HG03442 (cell line): ENCODE measurements around the gene CFAP299.
"Not testable (repeated sequence)": the region's sequence is repeated elsewhere in the genome, so short reads cannot be mapped to it uniquely, and the experiment has no call there.

Experiments used
- ATAC-seq: cut with Tn5 transposase; IDR thresholded peaks from one replicate; pipeline ENCODE4 v1.9.1; 2021; ENCODE audit warnings: mild to moderate bottlenecking, moderate library complexity; ENCODE audit not compliant: unreplicated experiment

Gene CFAP299

DNA sequence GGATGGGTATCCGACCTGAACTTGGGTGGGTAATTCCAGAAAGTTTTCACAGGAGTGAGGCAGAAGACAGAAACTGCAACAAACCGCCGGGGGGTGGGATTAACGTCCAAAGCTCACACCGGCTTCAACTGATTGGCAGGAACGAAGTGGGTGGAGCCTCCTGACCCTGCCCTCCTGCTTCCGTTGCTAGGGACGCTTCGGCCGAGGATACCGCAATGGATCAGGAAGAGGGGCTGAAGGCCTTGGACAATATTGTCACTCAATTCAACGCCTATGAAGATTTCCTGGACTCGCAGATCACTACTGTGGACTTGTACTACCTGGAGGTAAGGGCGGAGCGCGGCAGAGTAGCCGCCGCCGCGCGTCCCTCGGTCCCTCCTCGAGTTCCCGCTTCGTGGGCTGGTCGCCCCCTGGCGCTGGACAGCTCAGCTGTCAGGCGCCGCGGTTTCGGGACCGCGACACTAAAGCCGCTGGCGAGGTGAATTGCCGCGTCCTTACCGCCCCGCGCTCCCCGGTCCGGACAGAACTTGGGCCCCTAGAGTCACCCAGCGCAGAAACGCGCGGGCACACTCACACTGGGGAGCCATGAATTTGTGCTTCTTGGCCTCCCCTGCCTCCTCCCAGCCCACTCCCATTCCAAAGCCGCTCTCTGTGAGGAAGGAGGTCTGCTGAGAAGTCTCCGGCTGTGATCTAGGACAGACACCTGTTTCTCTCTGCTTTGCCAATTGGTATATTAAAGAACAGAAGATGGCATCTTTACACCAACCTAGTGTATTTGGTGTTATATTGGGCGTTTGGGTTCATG is at the start of gene CFAP299:
CFAP299 (plus strand) TSS at position 177 of the 805 bp plus-strand sequence.
- ATAC-seq, result peak; percentile 96

DNA sequence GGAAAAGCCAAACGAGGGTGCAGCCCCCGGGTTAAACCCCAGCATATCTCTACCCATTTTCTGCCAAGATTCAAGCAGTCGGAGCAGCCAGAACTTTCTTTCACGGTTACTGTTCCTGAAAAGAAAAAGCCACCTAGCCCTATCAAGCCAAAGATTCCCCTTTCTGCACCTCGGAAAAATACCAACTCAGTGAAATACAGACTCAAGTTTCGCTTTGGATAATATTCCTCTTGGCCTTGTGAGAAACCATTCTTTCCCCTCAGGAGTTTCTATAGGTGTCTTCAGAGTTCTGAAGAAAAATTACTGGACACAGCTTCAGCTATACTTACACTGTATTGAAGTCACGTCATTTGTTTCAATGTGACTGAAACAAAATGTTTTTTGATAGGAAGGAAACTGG is 49.1 kb upstream of the CFAP299 start:
- ATAC-seq, result no peak

DNA sequence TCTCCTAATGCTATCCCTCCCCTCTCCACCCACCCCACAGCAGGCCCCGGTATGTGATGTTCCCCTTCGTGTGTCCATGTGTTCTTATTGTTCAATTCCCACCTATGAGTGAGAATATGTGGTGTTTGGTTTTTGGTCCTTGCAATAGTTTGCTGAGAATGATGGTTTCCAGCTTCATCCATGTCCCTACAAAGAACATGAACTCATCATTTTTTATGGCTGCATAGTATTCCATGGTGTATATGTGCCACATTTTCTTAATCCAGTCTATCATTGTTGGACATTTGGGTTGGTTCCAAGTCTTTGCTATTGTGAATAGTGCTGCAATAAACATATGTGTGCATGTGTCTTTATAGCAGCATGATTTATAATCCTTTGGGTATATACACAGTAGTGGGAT is 44.9 kb upstream of the CFAP299 start:
- ATAC-seq, result not testable (repeated sequence)

DNA sequence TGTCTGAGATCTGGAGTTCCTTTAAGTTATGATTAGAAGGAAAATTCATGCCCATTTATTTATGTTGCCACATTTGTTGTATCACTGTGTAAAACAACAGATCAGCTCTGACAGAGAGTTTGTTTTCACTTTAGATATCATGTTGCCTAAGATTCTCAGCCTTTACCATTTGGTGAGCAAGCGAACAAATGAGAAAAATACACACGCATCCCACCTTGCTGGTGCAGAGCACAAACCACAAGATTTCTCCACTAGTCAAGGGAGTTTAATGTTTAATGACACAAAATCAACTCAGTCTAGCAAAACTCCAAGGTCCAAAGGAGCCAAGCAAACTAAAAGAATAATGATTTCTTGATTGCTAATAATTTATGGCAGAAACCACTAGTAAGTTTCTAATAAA is 41.3 kb upstream of the CFAP299 start:
- no peak for ATAC-seq

DNA sequence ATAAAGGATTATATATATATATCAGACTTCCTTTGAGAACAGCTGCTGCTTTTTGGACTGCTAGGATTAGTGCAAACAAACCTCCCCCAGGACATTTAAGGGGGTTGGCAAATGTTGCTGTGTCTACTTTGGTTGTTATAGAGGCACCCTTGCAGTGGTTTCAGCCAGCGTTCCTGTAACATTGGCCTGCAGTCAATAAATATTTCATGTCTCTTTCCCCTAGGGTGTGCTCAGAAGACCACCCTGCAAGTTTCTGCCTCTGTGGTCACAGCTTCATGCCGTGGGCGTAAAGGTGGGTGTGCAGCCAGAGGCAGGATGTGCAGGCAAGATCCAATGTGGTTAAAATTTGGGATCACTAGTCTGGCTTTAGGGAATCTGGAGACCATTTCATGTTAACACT is 40.2 kb upstream of the CFAP299 start:
- ATAC-seq, result no peak

DNA sequence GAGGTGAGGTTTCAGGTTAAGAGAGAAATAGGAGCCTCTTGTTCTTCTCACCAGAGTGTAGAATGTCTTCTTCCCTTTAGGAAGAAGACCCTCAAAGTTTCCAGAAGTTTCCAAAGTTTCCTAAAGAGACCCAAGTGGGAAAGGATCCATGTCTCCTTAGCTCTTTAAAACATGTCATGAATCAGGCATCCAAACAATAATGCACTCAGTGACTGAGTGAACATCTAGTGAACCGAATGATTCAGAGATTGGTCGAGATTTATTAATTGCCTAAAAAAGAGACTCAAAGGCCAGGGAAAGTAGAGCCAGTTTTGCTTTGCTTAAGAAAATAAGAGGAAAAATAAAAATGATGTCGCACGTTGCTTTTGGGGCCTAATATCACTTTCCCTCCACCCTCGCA is 39.7 kb upstream of the CFAP299 start:
- no peak for ATAC-seq

DNA sequence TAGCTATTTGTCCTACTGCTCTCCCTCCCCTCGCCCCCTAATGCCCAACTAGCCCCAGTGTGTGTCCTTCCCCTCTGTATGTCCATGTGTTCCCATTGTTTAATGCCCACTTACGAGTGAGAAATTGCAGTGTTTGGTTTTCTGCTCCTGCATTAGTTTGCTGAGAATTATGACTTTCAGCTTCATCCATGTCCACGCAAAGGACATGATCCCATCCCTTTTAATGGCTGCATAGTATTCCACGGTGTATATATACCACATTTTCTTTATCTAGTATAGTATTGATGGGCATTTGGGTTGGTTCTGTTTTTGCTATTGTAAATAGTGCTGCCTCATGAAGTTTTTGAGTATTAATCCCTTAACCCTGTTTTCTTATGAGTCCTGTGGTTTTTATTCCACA is 33.6 kb upstream of the CFAP299 start:
- ATAC-seq, result no peak

DNA sequence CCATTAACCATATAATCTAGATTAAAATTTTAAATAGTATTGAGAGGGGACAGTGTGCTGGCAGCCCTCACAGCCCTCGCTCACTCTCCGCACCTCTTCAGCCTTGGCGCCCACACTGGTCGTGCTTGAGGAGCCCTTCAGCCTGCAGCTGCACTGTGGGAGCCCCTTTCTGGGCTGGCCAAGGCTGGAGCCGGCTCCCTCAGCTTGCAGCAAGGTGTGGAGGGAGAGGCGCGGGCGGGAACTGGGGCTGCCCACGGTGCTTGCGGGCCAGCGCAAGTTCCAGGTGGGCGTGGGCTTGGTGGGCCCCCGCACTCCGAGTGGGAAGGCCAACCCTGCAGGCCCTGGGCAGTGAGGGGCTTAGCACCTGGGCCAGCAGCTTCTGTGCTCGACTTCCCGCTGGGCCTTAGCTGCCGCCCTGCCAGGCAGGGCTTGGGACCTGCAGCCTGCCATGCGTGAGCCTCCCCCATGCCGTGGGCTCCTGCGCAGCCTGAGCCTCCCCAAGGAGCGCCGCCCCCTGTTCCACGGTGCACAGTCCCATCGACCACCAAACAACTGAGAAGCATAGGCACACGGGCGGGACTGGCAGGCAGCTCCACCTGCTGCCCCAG is 32.8 kb upstream of the CFAP299 start:
- no peak for ATAC-seq

DNA sequence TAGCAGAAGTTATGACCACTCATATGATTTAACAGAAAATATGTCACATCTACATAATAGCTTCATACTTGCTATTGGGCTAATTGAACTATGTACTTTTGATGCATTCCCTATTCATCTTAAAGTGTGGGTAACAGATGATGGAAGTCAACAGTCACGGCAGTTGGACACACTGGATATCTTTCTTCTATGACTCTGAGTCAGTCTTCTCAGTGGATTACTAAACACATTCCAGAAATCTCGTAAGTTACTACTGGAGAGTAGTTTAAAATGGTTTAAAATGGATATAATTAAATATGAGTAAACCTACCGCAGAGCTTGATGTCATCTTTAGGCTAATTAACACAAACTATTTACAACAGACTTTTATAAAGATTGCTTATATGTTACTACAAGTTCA is 30.1 kb upstream of the CFAP299 start:
- no peak for ATAC-seq

DNA sequence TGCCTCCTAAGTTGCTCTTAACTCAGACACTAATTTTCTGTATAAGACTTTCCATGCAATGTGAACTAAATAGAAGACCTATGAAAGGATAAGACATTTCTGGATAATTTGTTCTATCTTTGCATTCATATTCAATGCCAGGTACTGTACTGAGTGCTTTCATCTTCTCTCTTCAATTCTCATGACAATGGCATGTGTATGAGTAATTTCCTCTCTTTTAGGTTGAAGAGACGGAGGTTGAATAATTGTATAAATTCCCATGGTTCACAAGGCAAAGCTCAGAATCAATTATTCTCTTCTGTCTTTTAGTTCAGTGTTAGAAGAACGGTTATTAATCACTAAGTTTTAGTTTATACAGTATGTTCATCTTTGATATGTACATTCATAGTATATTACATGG is 29.3 kb upstream of the CFAP299 start:
- no peak for ATAC-seq

DNA sequence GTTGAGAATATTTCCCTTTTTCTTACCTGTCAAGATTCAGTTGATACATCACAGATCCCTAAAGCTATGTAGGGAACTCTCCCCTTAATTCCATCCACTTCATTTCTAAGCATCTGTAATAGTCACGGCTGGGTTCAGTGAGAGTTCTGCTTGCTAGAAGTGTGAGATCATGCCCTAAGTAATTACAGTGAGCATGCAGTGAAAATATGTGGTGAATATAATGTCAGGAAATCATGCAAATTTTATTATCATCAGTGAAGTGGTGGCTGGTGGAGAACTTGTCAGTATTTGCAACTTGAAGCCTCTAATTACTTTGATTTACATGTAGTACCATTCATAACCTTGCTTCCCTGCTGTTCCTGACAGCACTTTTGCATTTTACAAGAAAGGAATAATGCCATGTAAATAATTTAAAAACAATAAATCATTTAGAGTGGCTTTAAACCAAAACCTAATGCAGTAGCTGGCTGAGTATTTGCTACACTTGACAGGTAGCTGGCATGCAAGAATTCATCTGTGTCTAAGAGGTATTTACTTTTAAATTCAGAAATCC is 28.3 kb upstream of the CFAP299 start:
- no peak for ATAC-seq

DNA sequence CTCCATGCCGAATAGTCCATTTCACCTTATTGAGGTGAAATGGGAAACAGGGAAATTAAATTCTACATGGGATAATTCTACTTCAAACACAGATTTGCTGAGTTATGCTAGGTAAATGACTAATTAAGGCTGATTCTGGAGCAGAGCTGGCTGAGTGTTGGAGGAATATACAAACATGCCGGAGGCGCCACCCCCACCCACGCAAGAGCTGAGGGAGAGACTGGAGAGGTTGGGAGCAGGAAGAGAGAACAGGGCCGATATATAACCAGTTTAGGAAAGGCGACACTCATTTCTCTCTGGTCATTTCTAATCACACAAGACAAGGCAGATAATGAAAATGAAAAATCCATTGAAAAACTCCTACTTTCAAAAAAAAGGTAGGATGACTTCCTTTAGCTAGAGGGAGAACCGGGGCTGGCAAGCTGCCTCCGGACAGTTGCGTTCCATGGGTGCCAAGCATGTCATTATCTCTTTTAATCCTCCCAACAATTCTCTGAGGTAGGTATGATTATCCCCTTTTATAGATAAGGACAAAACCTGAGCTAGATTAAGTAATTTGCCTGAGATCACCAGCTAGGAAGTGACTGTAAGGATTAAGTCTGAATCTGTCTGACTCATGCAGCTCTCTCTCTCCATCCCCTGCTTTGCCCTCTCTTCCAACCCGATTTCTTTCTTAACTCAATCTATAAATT is 27.6 kb upstream of the CFAP299 start:
- no peak for ATAC-seq

DNA sequence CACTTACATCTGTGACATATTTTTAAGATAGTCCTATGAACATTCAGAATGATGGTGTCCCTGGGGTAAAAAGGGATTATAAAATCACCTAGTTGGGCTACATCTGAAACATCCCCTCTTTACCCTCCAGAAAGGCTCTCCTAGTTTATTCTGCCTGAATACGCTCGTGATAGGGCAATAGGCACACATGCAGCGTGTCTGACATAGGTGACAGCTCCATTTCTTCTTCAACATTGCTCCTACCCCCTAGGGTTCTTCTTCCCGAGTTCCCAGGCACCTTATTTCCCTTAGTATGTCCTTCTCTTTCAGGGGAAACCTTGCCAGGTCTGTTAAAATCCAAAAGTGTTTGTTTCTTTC is 27.1 kb upstream of the CFAP299 start:
- ATAC-seq, result no peak

DNA sequence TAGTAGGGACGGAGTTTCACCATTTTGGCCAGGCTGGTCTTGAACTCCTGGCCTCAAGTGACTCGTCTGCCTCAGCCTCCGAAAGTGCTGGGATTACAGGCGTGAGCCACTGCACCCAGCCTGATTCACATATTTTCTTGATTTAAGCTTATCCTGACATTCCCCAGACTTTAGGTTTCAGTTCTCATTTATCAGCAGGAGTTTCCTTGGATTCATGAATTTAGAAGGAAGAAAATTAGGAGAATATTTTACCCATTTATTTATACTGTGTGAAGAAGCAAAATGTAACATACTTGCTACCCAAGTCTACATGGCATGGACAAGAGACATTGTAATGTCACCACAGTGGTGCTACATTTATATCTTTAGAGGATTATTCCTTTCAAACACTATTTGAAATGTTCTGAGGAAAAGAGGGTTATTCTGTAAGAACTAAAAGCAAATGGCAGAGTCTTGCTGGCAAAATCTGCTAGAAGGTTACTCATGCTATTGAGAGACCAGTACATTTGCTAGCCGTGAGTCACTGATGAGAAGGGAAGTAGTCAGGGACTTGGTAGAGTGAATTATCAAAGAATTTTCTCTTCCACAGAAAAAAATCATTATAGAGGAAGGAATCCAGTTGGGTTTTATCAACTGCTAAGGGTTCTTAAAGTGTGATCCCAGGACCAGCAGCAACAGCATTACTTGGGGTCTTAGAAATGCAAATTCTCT is 26.1 kb upstream of the CFAP299 start:
- no peak for ATAC-seq

DNA sequence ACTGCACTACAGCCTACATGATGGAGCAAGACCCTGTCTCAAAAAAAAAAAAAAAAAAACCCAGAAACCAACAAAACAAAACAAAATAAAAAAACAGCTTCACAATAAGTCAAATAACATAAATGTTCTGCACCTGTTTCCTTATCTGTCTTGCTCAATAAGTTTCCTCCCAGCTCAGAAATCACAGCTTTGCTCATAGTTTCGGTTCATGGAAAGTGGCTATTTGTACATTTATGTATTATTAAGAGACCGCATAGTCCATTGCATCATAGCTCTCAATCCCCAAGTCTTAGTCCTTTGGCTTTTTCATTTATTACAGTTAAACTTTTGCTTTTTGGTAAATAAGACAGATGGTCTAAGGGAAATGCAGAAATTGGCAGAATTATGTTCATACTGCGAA is 24.4 kb upstream of the CFAP299 start:
- ATAC-seq, result no peak

DNA sequence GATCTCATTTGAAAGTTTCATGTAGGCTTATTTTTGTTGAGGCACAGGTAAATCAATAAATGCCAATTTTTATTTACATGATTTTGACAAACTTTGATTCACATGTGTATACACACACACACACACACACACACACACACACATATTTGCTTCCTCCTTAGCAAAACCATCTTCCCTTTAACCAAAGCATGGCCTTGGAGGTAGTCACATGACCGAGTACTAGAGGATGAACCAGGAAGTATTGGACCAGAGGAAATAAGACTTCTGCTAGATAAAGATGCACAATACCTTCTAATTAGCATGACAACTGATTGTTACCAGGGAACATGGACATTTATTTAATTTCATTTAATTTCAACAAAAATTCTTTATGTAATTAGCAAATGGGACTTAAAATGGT is 23.4 kb upstream of the CFAP299 start:
- ATAC-seq, result no peak

DNA sequence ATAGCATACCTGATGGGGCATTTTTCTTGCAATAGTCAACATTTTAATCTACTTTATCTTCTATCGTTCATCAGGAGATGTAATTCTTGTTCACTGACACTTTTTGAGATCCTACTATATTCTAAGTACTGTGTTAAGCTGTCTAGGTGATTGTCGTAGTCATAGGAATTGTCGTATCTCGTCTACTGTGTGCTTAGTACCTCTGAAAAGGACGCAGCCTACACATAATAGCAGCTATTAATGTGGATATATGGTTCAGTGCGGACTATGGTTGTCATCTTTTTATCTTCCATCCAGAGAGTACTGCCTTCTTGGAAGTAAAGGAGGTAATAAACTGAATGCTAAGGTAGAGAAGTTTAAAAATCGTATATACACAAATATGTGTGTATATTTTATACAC is 21.9 kb upstream of the CFAP299 start:
- no peak for ATAC-seq

DNA sequence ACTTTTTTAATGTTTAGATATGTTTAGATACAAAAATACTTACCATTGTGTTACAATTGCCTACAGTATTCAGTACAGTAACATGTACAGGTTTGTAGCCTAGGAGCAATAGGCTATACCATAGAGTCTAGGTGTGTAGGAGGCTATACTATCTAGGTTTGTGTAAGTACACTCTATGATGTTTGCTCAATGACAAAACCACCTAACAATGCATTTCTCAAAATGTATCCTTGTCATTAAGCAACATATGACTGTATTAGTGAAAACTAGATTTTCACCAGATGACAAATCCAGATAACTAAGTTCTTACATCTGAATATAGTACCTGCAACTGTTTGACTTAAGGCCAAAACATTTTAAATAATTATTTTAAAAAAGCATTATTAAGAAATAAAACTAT is 19.7 kb upstream of the CFAP299 start:
- ATAC-seq, result not testable (repeated sequence)

DNA sequence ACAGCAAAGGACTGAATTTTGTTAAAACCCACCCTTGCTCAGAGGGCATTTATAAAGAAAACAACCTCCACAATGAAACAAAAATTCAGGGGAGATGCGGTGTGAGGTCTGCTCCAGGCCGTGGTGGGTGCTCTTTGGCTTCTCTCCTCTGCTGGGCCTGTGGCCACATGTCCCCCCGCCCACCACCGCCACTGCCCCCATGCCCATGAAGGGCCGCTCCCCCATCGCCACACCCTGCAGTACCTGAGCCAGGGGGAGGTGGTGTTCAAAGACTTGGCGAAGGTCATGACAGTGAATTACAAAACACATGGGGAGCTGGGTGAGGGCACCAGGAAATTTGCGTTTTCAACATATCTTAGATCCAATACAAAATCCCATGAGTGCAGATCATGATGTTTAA is 14.2 kb upstream of the CFAP299 start:
- no peak for ATAC-seq

DNA sequence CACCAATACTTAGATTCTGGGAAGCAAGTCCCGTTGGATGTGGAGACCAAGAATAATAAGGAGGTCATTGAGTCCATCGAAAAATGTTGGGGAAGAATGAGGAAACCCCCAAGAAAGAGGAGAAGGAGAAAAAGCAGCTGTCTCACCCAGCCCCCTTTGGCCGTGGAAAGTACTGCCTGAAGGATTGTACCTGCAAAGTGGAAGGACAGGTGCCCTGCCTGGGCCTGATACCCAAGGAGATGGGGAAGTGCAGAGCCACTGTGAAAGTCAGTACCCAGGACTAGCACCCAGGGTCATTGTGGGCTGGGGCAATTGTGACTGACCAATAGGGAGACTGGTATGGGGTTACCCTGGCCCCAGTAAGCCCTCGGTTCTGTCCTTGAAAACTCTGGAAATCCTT is 13.8 kb upstream of the CFAP299 start:
- ATAC-seq, result no peak

DNA sequence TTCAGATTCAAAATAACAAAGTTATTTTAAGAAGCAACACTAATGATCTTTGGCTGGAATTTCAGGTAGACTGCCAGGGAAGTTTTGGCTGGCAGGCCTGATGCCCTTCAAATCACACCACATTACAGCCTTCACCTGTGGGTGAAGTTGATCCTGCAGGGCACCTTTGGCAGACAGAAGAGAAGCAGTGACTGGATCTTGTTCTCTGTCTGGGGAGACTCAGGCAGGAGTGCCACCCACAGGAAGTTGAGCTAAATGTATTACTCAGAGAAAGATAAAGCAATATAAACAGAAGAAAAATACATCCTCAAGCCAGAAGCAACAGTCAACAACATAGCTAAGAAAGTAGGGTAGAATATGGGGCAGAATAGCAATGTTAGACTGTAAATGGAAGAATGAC is 12.8 kb upstream of the CFAP299 start:
- no peak for ATAC-seq
